AG04449 (cell line): Measurements from ENCODE around the gene GTF2E1.
"Not testable (repeated sequence)": the region's sequence is repeated elsewhere in the genome, so short reads cannot be mapped to it uniquely, and the experiment has no call there.

Source experiments
- CTCF ChIA-PET: fragments of 350-600 bp; formaldehyde crosslinking; extraction: SDS; loops from one replicate; lab custom pipeline; 2021; ENCODE audit warnings: antibody characterized with exemption; lab: Yijun Ruan, JAX
- POLR2A ChIA-PET: fragments of 400-600, 350-600 bp; formaldehyde crosslinking; extraction: SDS; loops from one replicate; lab custom pipeline; 2020; ENCODE audit warnings: antibody characterized with exemption, inconsistent platforms; lab: Yijun Ruan, JAX
- DNase-seq: peaks from one replicate; pipeline ENCODE4 v3.0.0-alpha.2; 2010; ENCODE audit warnings: low read depth, low spot score
- H3K4me3 ChIP-seq: 2 replicates; pipeline ENCODE4 v1.5.1; 2011; ENCODE audit warnings: low read depth, mild to moderate bottlenecking, control low read depth, low read length
- CTCF ChIP-seq: IDR thresholded peaks from one replicate; pipeline ENCODE4 v1.5.1; 2011; ENCODE audit warnings: mild to moderate bottlenecking, moderate library complexity, low read length, control low read depth, inconsistent platforms; ENCODE audit not compliant: insufficient read depth; ENCODE audit errors: missing control alignments

The GTF2E1 gene

GRCh38 chr3:120752230-120752629, 9.7 kb downstream of the GTF2E1 start:
- no peak for TF ChIP-seq CTCF
- H3K4me3 ChIP-seq = no peak overlapping the region
- no peak for DNase-seq
- POLR2A ChIA-PET = no interaction called here
- CTCF ChIA-PET = no interaction called here

GRCh38 chr3:120752865-120753264, 10.3 kb downstream of the GTF2E1 start:
- POLR2A ChIA-PET = no interaction called here
- H3K4me3 ChIP-seq = no peak overlapping the region
- CTCF ChIA-PET = no interaction called here
- TF ChIP-seq CTCF = no peak
- no peak for DNase-seq

GRCh38 chr3:120753810-120754209, 11.3 kb downstream of the GTF2E1 start:
- H3K4me3 ChIP-seq = no peak overlapping the region
- ChIA-PET POLR2A (no interaction called here), CTCF (interaction anchor here (1.0 to 1.7 kb wide), 3 partner anchors 41 to 193 kb away, joined by 4 to 6 read pairs (median 4); no protein-coding TSS in a partner anchor)
- TF ChIP-seq CTCF = no peak
- no peak for DNase-seq

- ChIA-PET CTCF (no interaction called here), POLR2A (no interaction called here)
- no peak for TF ChIP-seq CTCF
- H3K4me3 ChIP-seq = no peak overlapping the region
- DNase-seq = no peak
These were observed 13.5 kb downstream of the GTF2E1 start for GRCh38 chr3:120756061-120756460.

GRCh38 chr3:120758551-120758950, 16.0 kb downstream of the GTF2E1 start:
- DNase-seq, H3K4me3 ChIP-seq, POLR2A ChIA-PET, CTCF ChIA-PET: not testable (repeated sequence)

- POLR2A ChIA-PET = no interaction called here
- CTCF ChIA-PET = interaction anchor here (1.6 to 1.8 kb wide), 4 partner anchors 9 to 202 kb away, joined by 4 to 8 read pairs (median 6); no protein-coding TSS in a partner anchor
These were observed 20.1 kb downstream of the GTF2E1 start for GRCh38 chr3:120762615-120763014.

More at GRCh38 chr3:120762615-120763014, 20.1 kb downstream of the GTF2E1 start:
- no peak overlapping the region for H3K4me3 ChIP-seq
- no peak for DNase-seq
- TF ChIP-seq CTCF = no peak
